Left forelimb (tissue), 1 donor: Measurements from ENCODE around the gene GLT1D1.

Experiments
- DNase-seq: peaks from one replicate; pipeline ENCODE4 v3.0.0-alpha.2; 2018; ENCODE audit warnings: low spot score

Gene GLT1D1

GRCh38 chr12:128914908-128915563 is 61.8 kb downstream of the GLT1D1 start:
- DNase-seq: no peak

GRCh38 chr12:128916425-128916824 is 63.1 kb downstream of the GLT1D1 start:
- DNase-seq: no peak

GRCh38 chr12:128918481-128919260 is 65.4 kb downstream of the GLT1D1 start:
- no peak for DNase-seq

DNA sequence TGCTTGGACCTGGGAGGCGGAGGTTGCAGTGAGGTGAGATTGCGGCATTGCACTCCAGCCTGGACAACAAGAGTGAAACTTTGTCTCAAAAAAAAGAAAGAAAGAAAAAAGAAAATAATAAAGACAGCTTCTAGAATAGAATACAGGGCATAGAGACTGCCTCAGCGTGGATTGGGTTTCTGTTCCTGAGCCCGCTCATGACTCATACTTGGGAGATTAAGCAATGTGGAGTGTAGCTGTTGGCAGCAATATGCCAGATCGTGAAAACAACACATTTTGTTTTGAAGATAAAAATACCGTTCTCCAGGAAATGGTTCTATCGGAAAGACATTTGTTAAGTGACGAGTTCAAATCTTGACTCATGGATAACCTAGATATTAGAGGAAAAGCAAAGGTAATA is 67.2 kb downstream of the GLT1D1 start:
- no peak for DNase-seq

GRCh38 chr12:128928361-128928760 is 75.1 kb downstream of the GLT1D1 start:
- DNase-seq: no peak

- DNase-seq: no peak
Measured at GRCh38 chr12:128929057-128929456, 75.8 kb downstream of the GLT1D1 start.

DNA sequence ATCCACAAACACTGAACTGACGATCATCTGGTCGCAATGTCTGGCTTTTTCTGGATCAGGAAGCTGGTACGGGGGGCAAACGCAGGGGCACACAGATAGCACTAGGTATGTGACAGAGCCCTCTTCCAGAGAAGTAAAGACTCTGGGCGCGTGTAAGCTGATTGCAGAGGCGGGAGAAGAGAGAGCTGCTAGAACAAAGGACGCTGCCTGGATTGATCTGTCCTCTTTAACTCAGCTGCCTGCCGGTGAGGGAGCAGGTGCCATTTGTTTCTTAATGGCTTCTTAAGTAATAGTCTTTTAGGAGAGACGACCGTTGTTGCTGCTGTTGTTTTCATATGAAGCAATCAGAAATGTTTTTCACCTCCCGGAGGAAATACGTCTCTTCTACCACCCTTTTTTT is 77.3 kb downstream of the GLT1D1 start:
- DNase-seq: no peak

DNA sequence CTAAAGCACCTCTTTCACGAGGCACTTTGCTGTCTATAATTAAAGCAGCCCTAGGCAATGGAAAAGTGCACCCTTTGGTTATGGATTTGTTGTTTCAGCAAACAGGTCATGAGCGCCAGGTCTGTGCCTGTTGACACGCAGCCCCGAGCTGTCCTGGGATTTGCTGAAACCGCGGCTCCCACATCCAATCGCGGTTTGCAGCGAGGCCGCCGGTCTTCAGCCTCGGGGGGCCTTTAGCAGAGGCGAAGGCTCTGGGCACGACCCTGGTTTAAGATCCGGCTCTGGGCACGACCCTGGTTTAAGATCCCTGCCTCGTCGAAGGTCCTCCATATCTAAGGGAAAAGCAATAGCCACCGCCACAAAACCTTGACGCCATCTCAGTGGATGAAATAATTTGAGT is 79.2 kb downstream of the GLT1D1 start:
- DNase-seq: no peak

- no peak for DNase-seq
Measured at GRCh38 chr12:128933039-128933438, 79.8 kb downstream of the GLT1D1 start.

- DNase-seq: no peak
Measured at GRCh38 chr12:128933926-128934325, 80.6 kb downstream of the GLT1D1 start.

DNA sequence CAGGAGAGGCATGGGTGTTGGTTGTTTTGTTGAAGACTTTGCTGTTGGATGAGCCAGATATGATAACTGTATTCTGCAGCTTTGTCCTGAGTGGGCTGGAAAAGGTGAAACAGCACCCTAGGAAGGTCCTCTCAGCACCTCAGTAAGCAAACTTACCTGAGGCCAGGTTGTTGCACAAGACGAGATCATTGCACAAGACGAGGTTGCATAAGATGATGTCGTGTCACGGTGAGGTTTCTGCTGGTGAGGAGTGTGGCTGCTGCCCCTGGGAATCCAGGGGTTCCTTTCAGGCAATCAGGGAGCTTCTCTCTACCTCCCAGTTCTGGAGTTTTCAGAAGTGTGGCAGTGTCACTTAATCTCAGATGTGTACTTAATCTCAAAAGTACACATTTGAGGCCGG is 85.6 kb downstream of the GLT1D1 start:
- DNase-seq: no peak

DNA sequence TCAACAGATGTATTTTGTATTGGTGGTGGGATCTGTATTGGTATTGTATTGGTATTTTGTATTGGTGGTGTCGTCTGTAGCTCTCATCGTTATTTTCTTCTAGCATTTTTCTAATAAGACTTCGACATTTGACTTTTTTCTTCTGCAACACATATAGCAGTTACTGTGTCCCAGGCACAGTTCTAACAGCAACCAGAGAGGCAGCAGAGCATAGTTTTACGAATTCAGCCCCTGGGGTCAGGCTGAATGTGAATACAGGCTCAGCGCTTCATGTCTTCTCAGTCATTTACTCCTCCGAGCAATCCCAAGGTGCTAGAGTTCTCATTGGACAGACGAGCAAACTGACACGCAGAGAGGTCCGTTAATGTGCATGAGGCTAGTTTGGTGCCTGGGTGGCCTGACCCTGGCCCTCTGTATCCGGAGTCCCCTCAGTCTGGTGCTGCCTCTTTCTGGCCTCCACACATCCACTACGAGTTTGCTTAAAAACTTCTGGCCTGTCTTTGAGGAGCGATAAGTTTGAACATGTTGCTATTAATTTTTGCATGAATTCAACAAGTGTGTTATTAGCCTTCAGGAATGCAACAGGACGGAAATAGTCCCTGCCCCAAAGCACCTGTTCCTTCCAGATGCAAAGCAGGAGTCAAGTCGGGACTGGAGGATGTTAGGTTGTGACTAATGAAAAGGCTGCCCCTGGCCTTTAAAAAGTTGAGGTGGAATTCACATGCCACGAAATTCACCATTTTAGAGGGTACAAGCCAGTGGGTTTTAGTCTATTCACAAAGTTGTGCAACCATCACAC is 87.0 kb downstream of the GLT1D1 start:
- DNase-seq: no peak

GRCh38 chr12:128940974-128941373 is 87.7 kb downstream of the GLT1D1 start:
- no peak for DNase-seq

DNA sequence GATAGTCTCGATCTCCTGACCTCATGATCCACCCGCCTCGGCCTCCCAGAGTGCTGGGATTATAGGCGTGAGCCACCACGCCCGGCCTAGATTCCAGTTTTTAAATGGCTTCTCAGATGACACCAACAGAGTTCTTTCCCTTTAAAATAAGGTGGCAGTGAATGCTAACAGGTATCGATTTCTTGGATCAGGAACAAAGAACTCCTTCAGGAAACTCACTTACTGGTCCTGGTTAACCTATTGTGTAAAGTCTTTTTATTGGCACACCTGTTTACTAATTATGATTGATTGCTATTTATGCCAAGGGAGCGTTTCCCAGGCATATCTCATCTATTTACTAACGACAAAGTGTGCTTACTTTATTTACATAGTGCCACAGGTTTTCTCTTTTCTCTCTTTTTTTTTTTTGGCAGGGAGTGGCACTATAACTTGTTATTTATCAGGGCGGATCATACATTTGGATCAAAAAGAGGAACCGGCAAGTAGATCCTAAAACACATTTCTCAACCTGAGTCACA is 89.7 kb downstream of the GLT1D1 start:
- no peak for DNase-seq

DNA sequence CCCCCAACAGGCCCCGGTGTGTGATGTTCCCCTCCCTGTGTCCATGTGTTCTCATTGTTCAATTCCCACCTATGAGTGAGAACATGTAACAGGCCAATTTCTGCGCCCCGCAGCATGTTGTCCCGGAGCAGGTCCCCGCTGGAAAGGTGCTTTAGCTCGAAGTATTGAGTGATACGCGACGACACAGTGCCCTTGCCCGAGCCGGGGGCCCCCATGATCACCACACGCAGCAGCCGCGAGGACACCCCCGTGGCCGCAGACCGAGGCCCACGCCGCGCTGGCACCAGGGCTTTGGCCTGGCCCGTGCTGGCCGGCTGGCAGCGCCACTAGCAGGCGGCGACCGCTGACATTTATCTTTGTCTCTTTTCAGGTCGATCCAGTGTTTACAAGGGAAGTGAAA is 91.7 kb downstream of the GLT1D1 start:
- no peak for DNase-seq

- no peak for DNase-seq
Measured at GRCh38 chr12:128947209-128947608, 93.9 kb downstream of the GLT1D1 start.

- no peak for DNase-seq
Measured at GRCh38 chr12:128949086-128949485, 95.8 kb downstream of the GLT1D1 start.

- DNase-seq: no peak
Measured at GRCh38 chr12:128951448-128951847, 98.2 kb downstream of the GLT1D1 start.

GRCh38 chr12:128956755-128957154 is 103.5 kb downstream of the GLT1D1 start:
- DNase-seq: no peak

- no peak for DNase-seq
Measured at GRCh38 chr12:128959901-128960300, 106.6 kb downstream of the GLT1D1 start.

- no peak for DNase-seq
Measured at GRCh38 chr12:128961308-128961902, 108.1 kb downstream of the GLT1D1 start.

GRCh38 chr12:128961957-128962356 is 108.7 kb downstream of the GLT1D1 start:
- DNase-seq: no peak
